ENCODE results near the gene CHEK2. TPM values are rescaled to one million over a fixed set of nuclear protein-coding genes. Genes with fewer than 3 reads are reported as not detected.

The CHEK2 gene
- total RNA-seq, 2 donors from 2014 or later, result 15.6 to 18.6 TPM

GRCh38 chr22:28779833-28780232, 38.2 kb upstream of the CHEK2 start:
- H3K27ac ChIP-seq, result no peak overlapping the region
- 71% methylated on average over 5 of the region's 5 CpGs for WGBS
- no peak overlapping the region for H3K4me3 ChIP-seq
- intact Hi-C loops (cut with DNase I), result no loop called here
- H3K36me3 ChIP-seq, result peaks cover 1 to 2% of the 10 kb centered on the region in 2 donors
- no peak for TF ChIP-seq POLR2A (IDR thresholded peaks at IDR 0.05)
- no peak for TF ChIP-seq CTCF (IDR thresholded peaks at IDR 0.05)
- TF ChIP-seq POLR2AphosphoS5 (IDR thresholded peaks at IDR 0.05), result no peak
- no peaks in the 10 kb centered on the region for H3K9me3 ChIP-seq
- peaks cover 7% of the 10 kb centered on the region for H3K4me1 ChIP-seq (replicated peaks)
- no peak for DNase-seq (ENCODE audit: low spot score)
- H3K27me3 ChIP-seq (replicated peaks; ENCODE audit: insufficient read depth), result no peaks in the 10 kb centered on the region

GRCh38 chr22:28774378-28774777, 32.8 kb upstream of the CHEK2 start:
- no peak for DNase-seq (ENCODE audit: low spot score)
- H3K9me3 ChIP-seq, result no peaks in the 10 kb centered on the region
- 89% methylated on average over 1 of the region's 1 CpG for WGBS
- no peak overlapping the region for H3K4me3 ChIP-seq
- no peaks in the 10 kb centered on the region for H3K36me3 ChIP-seq
- no peak overlapping the region for H3K27ac ChIP-seq
- H3K4me1 ChIP-seq (replicated peaks), result peaks cover 5% of the 10 kb centered on the region
- H3K27me3 ChIP-seq (replicated peaks; ENCODE audit: insufficient read depth), result no peaks in the 10 kb centered on the region
- TF ChIP-seq CTCF (IDR thresholded peaks at IDR 0.05), result no peak
- TF ChIP-seq POLR2A (IDR thresholded peaks at IDR 0.05), result no peak
- no peak for TF ChIP-seq POLR2AphosphoS5 (IDR thresholded peaks at IDR 0.05)
- intact Hi-C loops (cut with DNase I), result no loop called here

GRCh38 chr22:28773461-28773867, 31.8 kb upstream of the CHEK2 start:
- DNase-seq (ENCODE audit: low spot score), result no peak
- Histone ChIP-seq H3K4me3 (peak overlapping the region; percentile 90 to 95), H3K27me3 (replicated peaks; ENCODE audit: insufficient read depth) (no peaks in the 10 kb centered on the region), H3K27ac (peak overlapping the region; percentile 99 to 100), H3K9me3 (no peaks in the 10 kb centered on the region), H3K36me3 (no peaks in the 10 kb centered on the region), H3K4me1 (replicated peaks) (peaks cover 5% of the 10 kb centered on the region)
- 0% methylated on average over 10 of the region's 10 CpGs for WGBS
- intact Hi-C loops (cut with DNase I), result loop anchor here (2.0 kb wide), 1 partner anchor 31 kb away; the partner anchor contains the start of gene HSCB
- peak; percentile 3 for TF ChIP-seq POLR2A (IDR thresholded peaks at IDR 0.05)
- TF ChIP-seq CTCF (IDR thresholded peaks at IDR 0.05), result no peak

- intact Hi-C loops (cut with DNase I), result loop anchor here (2.0 kb wide), 1 partner anchor 30 kb away; the partner anchor contains the start of gene HSCB
- Histone ChIP-seq H3K4me1 (replicated peaks) (peaks cover 5% of the 10 kb centered on the region), H3K27ac (peak within 1 kb of the TSS; percentile 99 to 100), H3K4me3 (peak within 1 kb of the TSS; percentile 90 to 95), H3K36me3 (no peaks in the 10 kb centered on the region), H3K27me3 (replicated peaks; ENCODE audit: insufficient read depth) (no peaks in the 10 kb centered on the region), H3K9me3 (no peaks in the 10 kb centered on the region)
- DNase-seq (ENCODE audit: low spot score), result peak; percentile 96
- TF ChIP-seq POLR2AphosphoS5 (IDR thresholded peaks at IDR 0.05) (peak; percentile 99), CTCF (IDR thresholded peaks at IDR 0.05) (peak in 2 of 4 experiments; percentile 32 to 38), POLR2A (IDR thresholded peaks at IDR 0.05) (peak; percentile 97)
- 0% methylated on average over 70 of the region's 92 CpGs for WGBS
Observed at GRCh38 chr22:28772633-28773460, 31.2 kb upstream of the CHEK2 start, which contains the start of gene CCDC117. Gene CCDC117 (plus strand): TSS chr22:28772695. CDS start chr22:28772850, 155 bp downstream.

Measured in prostate gland (tissue), 2 donors.